ENCODE data around the gene SEC14L2. TPM values are rescaled to one million over a fixed set of nuclear protein-coding genes. Genes with fewer than 3 reads are reported as not detected.

Gene SEC14L2
- total RNA-seq, 1 donor from 2014 or later: 9.6 TPM

- Mint-ChIP-seq H3K4me3 (no peak overlapping the region), H3K36me3 (peaks cover 17% of the 10 kb centered on the region), H3K9me3 (no peaks in the 10 kb centered on the region), H3K27me3 (no peaks in the 10 kb centered on the region), H3K27ac (no peak overlapping the region), H3K4me1 (ENCODE audit: unreplicated experiment) (peaks cover 21% of the 10 kb centered on the region)
- no peak for DNase-seq (ENCODE audit: extremely low spot score, unreplicated experiment)
- no peak for TF ChIP-seq CTCF (conservative IDR thresholded peaks at IDR 0.05)
These were observed 20.0 kb downstream of the SEC14L2 start for GRCh38 chr22:30416837-30417236.

- peaks cover 14% of the 10 kb centered on the region for H3K36me3 Mint-ChIP-seq
- H3K4me3 Mint-ChIP-seq: no peak overlapping the region
- H3K27ac Mint-ChIP-seq: peak overlapping the region; percentile 24
- H3K4me1 Mint-ChIP-seq (ENCODE audit: unreplicated experiment): peaks cover 29% of the 10 kb centered on the region
- no peak for DNase-seq (ENCODE audit: extremely low spot score, unreplicated experiment)
- TF ChIP-seq CTCF (conservative IDR thresholded peaks at IDR 0.05): no peak
- no peaks in the 10 kb centered on the region for H3K27me3 Mint-ChIP-seq
- H3K9me3 Mint-ChIP-seq: no peaks in the 10 kb centered on the region
These were observed 23.7 kb downstream of the SEC14L2 start for GRCh38 chr22:30420347-30421125.

GRCh38 chr22:30421695-30422480 is 25.1 kb downstream of the SEC14L2 start:
- no peak for TF ChIP-seq CTCF (conservative IDR thresholded peaks at IDR 0.05)
- DNase-seq (ENCODE audit: extremely low spot score, unreplicated experiment): no peak
- peaks cover 30% of the 10 kb centered on the region for H3K4me1 Mint-ChIP-seq (ENCODE audit: unreplicated experiment)
- peak overlapping the region; percentile 75 for H3K27ac Mint-ChIP-seq
- H3K4me3 Mint-ChIP-seq: peak overlapping the region; percentile 97
- no peaks in the 10 kb centered on the region for H3K27me3 Mint-ChIP-seq
- H3K9me3 Mint-ChIP-seq: no peaks in the 10 kb centered on the region
- H3K36me3 Mint-ChIP-seq: peaks cover 1% of the 10 kb centered on the region

GRCh38 chr22:30422481-30423300 is 25.9 kb downstream of the SEC14L2 start:
- Mint-ChIP-seq H3K4me1 (ENCODE audit: unreplicated experiment) (peaks cover 30% of the 10 kb centered on the region), H3K27me3 (no peaks in the 10 kb centered on the region), H3K36me3 (no peaks in the 10 kb centered on the region), H3K27ac (peak overlapping the region; percentile 75), H3K4me3 (peak overlapping the region; percentile 97), H3K9me3 (no peaks in the 10 kb centered on the region)
- DNase-seq (ENCODE audit: extremely low spot score, unreplicated experiment): no peak
- TF ChIP-seq CTCF (conservative IDR thresholded peaks at IDR 0.05): no peak

- peak overlapping the region; percentile 97 for H3K27ac Mint-ChIP-seq
- no peaks in the 10 kb centered on the region for H3K27me3 Mint-ChIP-seq
- peak overlapping the region; percentile 97 for H3K4me3 Mint-ChIP-seq
- no peaks in the 10 kb centered on the region for H3K9me3 Mint-ChIP-seq
- TF ChIP-seq CTCF (conservative IDR thresholded peaks at IDR 0.05): peak; percentile 61
- H3K36me3 Mint-ChIP-seq: no peaks in the 10 kb centered on the region
- peak; percentile 74 for DNase-seq (ENCODE audit: extremely low spot score, unreplicated experiment)
- peaks cover 30% of the 10 kb centered on the region for H3K4me1 Mint-ChIP-seq (ENCODE audit: unreplicated experiment)
These were observed 26.6 kb downstream of the SEC14L2 start for GRCh38 chr22:30423301-30423958.
